Measurements from ENCODE around the gene GABRR3.

GABRR3 gene

GRCh38 chr3:97949110-97949485 lies 86.0 kb downstream of the GABRR3 start:
- no peak for FAIRE-seq
- TF ChIP-seq TAF1 (IDR thresholded peaks at IDR 0.05; ENCODE audit: borderline replicate concordance, low read depth, low read length) (no peak), POLR2AphosphoS5 (IDR thresholded peaks at IDR 0.05; ENCODE audit: low read depth, low read length) (no peak), POLR2A (IDR thresholded peaks at IDR 0.05; ENCODE audit: low read depth, low read length) (no peak)
- DNase-seq (ENCODE audit: insufficient read length) = no peak

GRCh38 chr3:97948351-97949109 lies 86.6 kb downstream of the GABRR3 start:
- no peak for FAIRE-seq

GRCh38 chr3:97942801-97943546 lies 92.1 kb downstream of the GABRR3 start:
- TF ChIP-seq POLR2A (IDR thresholded peaks at IDR 0.05; ENCODE audit: low read depth, low read length) (no peak), POLR2AphosphoS5 (IDR thresholded peaks at IDR 0.05; ENCODE audit: low read depth, low read length) (no peak), TAF1 (IDR thresholded peaks at IDR 0.05; ENCODE audit: borderline replicate concordance, low read depth, low read length) (no peak)
- no peak for DNase-seq (ENCODE audit: insufficient read length)
- no peak for FAIRE-seq

More at GRCh38 chr3:97948351-97949109, 86.6 kb downstream of the GABRR3 start:
- TF ChIP-seq POLR2AphosphoS5 (IDR thresholded peaks at IDR 0.05; ENCODE audit: low read depth, low read length) (no peak), TAF1 (IDR thresholded peaks at IDR 0.05; ENCODE audit: borderline replicate concordance, low read depth, low read length) (no peak), POLR2A (IDR thresholded peaks at IDR 0.05; ENCODE audit: low read depth, low read length) (no peak)
- DNase-seq (ENCODE audit: insufficient read length) = no peak

- DNase-seq (ENCODE audit: insufficient read length) = no peak
- TF ChIP-seq POLR2A (IDR thresholded peaks at IDR 0.05; ENCODE audit: low read depth, low read length) (no peak), POLR2AphosphoS5 (IDR thresholded peaks at IDR 0.05; ENCODE audit: low read depth, low read length) (no peak), TAF1 (IDR thresholded peaks at IDR 0.05; ENCODE audit: borderline replicate concordance, low read depth, low read length) (no peak)
Observed at GRCh38 chr3:97940034-97940433, 95.1 kb downstream of the GABRR3 start.

GRCh38 chr3:97939401-97939800 lies 95.7 kb downstream of the GABRR3 start:
- FAIRE-seq = no peak
- TF ChIP-seq POLR2A (IDR thresholded peaks at IDR 0.05; ENCODE audit: low read depth, low read length) (no peak), POLR2AphosphoS5 (IDR thresholded peaks at IDR 0.05; ENCODE audit: low read depth, low read length) (no peak), TAF1 (IDR thresholded peaks at IDR 0.05; ENCODE audit: borderline replicate concordance, low read depth, low read length) (no peak)
- no peak for DNase-seq (ENCODE audit: insufficient read length)

More at GRCh38 chr3:97940034-97940433, 95.1 kb downstream of the GABRR3 start:
- no peak for FAIRE-seq

- FAIRE-seq (no peak), DNase-seq (ENCODE audit: insufficient read length) (no peak)
- TF ChIP-seq TAF1 (IDR thresholded peaks at IDR 0.05; ENCODE audit: borderline replicate concordance, low read depth, low read length) (no peak), POLR2A (IDR thresholded peaks at IDR 0.05; ENCODE audit: low read depth, low read length) (no peak), POLR2AphosphoS5 (IDR thresholded peaks at IDR 0.05; ENCODE audit: low read depth, low read length) (no peak)
Observed at GRCh38 chr3:97938444-97938843, 96.7 kb downstream of the GABRR3 start.

- TF ChIP-seq POLR2AphosphoS5 (IDR thresholded peaks at IDR 0.05; ENCODE audit: low read depth, low read length) (no peak), TAF1 (IDR thresholded peaks at IDR 0.05; ENCODE audit: borderline replicate concordance, low read depth, low read length) (no peak), POLR2A (IDR thresholded peaks at IDR 0.05; ENCODE audit: low read depth, low read length) (no peak)
- FAIRE-seq = no peak
- DNase-seq (ENCODE audit: insufficient read length) = no peak
Observed at GRCh38 chr3:97937205-97937604, 97.9 kb downstream of the GABRR3 start.

- FAIRE-seq (no peak), DNase-seq (ENCODE audit: insufficient read length) (no peak)
- no peak for TF ChIP-seq POLR2A (IDR thresholded peaks at IDR 0.05; ENCODE audit: low read depth, low read length)
- TF ChIP-seq TAF1 (IDR thresholded peaks at IDR 0.05; ENCODE audit: borderline replicate concordance, low read depth, low read length) = no peak
- TF ChIP-seq POLR2AphosphoS5 (IDR thresholded peaks at IDR 0.05; ENCODE audit: low read depth, low read length) = no peak
Observed at GRCh38 chr3:97935842-97936241, 99.3 kb downstream of the GABRR3 start.
